K562 (cell line): ENCODE measurements around the gene AGO1. TPM values are rescaled to one million over a fixed set of nuclear protein-coding genes. Genes with fewer than 3 reads are reported as not detected.
A peak's percentile ranks its signal among the peaks of the same experiment; 100 is the strongest.

Experiments used
- ATAC-seq: fragments of 200-7000 bp; cut with Tn5 transposase; 3 replicates; pipeline ENCODE4 v1.9.1; 2020; ENCODE audit warnings: moderate library complexity
- Bru-seq: library from RNA; stranded (reverse); fragments of 400-500 nt; gene quantifications from one replicate; lab custom pipeline; 2021; lab: Mats Ljungman, UMichigan
- BruChase-seq, 2 experiments: library from RNA; stranded (reverse); fragments of 400-500 nt; gene quantifications; one replicate each; lab custom pipeline; 2021; lab: Mats Ljungman, UMichigan
- BruUV-seq: library from RNA; stranded (reverse); fragments of 400-500 nt; replicated peaks from 2 replicates; lab custom pipeline; 2021; lab: Mats Ljungman, UMichigan
- CTCF ChIA-PET: fragments of 300-600 bp; formaldehyde crosslinking; extraction: SDS; loops from one replicate; lab custom pipeline; 2021; ENCODE audit warnings: low intra/inter-chr PET ratio; lab: Yijun Ruan, JAX
- POLR2A ChIA-PET: fragments of 300-600, 350-650 bp; sonication (Branson Sonifier 250); formaldehyde crosslinking; extraction: SDS; loops from one replicate; lab custom pipeline; 2021; ENCODE audit warnings: antibody characterized with exemption, inconsistent platforms; lab: Yijun Ruan, JAX
- DNase-seq, 4 experiments: peaks; one replicate each; pipeline versions ENCODE4 v3.0.0 to v3.0.0-alpha.2; 2011 to 2018; ENCODE audit warnings: low spot score in 3 of 4, mixed read lengths in 3 of 4; ENCODE audit errors: extremely low read depth in 1 of 4
- FAIRE-seq: peaks from 2 replicates; lab custom pipeline; 2011; peaks lifted over from hg19 to GRCh38; lab: Jason Lieb, UNC
- H2AFZ ChIP-seq: 2 replicates; pipeline ENCODE4 v1.6.0; 2011; ENCODE audit warnings: low read depth, low read length, control low read depth, inconsistent platforms
- H3K27ac ChIP-seq: fragments of 200-600 bp; 3 replicates; pipeline ENCODE4 v1.8.0; 2011; ENCODE audit warnings: low read depth, mild to moderate bottlenecking, control low read depth, inconsistent platforms, low read length, moderate library complexity, mixed read lengths; ENCODE audit errors: extremely low read depth
- H3K27me3 ChIP-seq, 2 experiments: fragments of 300-600 bp in 1 of 2; 2 replicates in 1 of 2; 3 replicates in 1 of 2; pipeline versions ENCODE4 v1.6.0 to v1.8.0; 2011; ENCODE audit warnings: inconsistent platforms in 2 of 2, low read length in 2 of 2, mild to moderate bottlenecking in 1 of 2, mixed read lengths in 1 of 2, moderate library complexity in 1 of 2; ENCODE audit not compliant: control insufficient read depth in 2 of 2, insufficient read depth in 2 of 2
- H3K36me3 ChIP-seq: fragments of 300-600 bp; 3 replicates; pipeline ENCODE4 v1.8.0; 2011; ENCODE audit warnings: mild to moderate bottlenecking, low read length, inconsistent platforms; ENCODE audit not compliant: control insufficient read depth, insufficient read depth
- H3K4me1 ChIP-seq, 2 experiments: fragments of 200-600 bp in 1 of 2; replicated peaks in 1 of 2; 2 replicates in 1 of 2; 3 replicates in 1 of 2; pipeline versions ENCODE4 v1.5.1 to v1.8.0; 2011; ENCODE audit warnings: inconsistent platforms in 2 of 2, low read length in 2 of 2, mild to moderate bottlenecking in 1 of 2, mixed read lengths in 1 of 2, moderate library complexity in 1 of 2; ENCODE audit not compliant: control insufficient read depth in 2 of 2, insufficient read depth in 2 of 2
- H3K4me2 ChIP-seq: 2 replicates; pipeline ENCODE4 v1.6.1; 2011; ENCODE audit warnings: low read length, control low read depth, inconsistent platforms, mixed read lengths; ENCODE audit not compliant: insufficient read depth
- H3K4me3 ChIP-seq: fragments of 200-600 bp; sonication (generic), shearing (Covaris generic); 2 replicates; pipeline ENCODE4 v1.5.1; 2016; ENCODE audit warnings: control low read depth, inconsistent platforms
- H3K79me2 ChIP-seq: fragments of 200-600 bp; 3 replicates; pipeline ENCODE4 v1.8.0; 2011; ENCODE audit warnings: low read length, inconsistent platforms; ENCODE audit not compliant: control insufficient read depth, insufficient read depth
- H3K9ac ChIP-seq, 2 experiments: 2 replicates each; pipeline versions ENCODE4 v1.6.0 to v1.6.1; 2011; ENCODE audit warnings: low read depth in 2 of 2, low read length in 2 of 2, control low read depth in 1 of 2, inconsistent platforms in 1 of 2, mild to moderate bottlenecking in 1 of 2, mixed read lengths in 1 of 2; ENCODE audit not compliant: insufficient read depth in 1 of 2
- H3K9me1 ChIP-seq: one replicate; pipeline ENCODE4 v1.6.0; 2011; ENCODE audit warnings: inconsistent platforms, mild to moderate bottlenecking, low read length, moderate library complexity; ENCODE audit not compliant: control insufficient read depth, insufficient read depth
- H3K9me3 ChIP-seq: replicated peaks from 2 replicates; pipeline ENCODE4 v1.5.1; 2011; ENCODE audit warnings: low read depth, low read length, inconsistent platforms; ENCODE audit not compliant: control insufficient read depth, insufficient read depth
- H4K20me1 ChIP-seq: replicated peaks from 2 replicates; pipeline ENCODE4 v1.6.1; 2011; ENCODE audit warnings: low read length, inconsistent platforms, mixed read lengths; ENCODE audit not compliant: control insufficient read depth, insufficient read depth
- DLX4 ChIP-seq: fragments of 250-450 bp; sonication (Bioruptor Pico); IDR thresholded peaks from 2 replicates; pipeline ENCODE4 v1.6.1; 2021; ENCODE audit warnings: mild to moderate bottlenecking
- HNRNPLL ChIP-seq: fragments of 200-400 bp; formaldehyde crosslinking; IDR thresholded peaks from 2 replicates; pipeline ENCODE4 v1.6.1; 2017; ENCODE audit warnings: low read length, low read depth, mild to moderate bottlenecking; ENCODE audit not compliant: poor library complexity, severe bottlenecking
- MAFK ChIP-seq: IDR thresholded peaks from 2 replicates; pipeline ENCODE4 v1.6.1; 2011; ENCODE audit warnings: low read length, improper control_type of control experiment
- PPARD ChIP-seq: fragments of 250-450 bp; sonication (Bioruptor Pico); IDR thresholded peaks from 2 replicates; pipeline ENCODE4 v1.8.0; 2022; ENCODE audit warnings: inconsistent platforms, mild to moderate bottlenecking, moderate library complexity
- RFX1 ChIP-seq: fragments of 450-650 bp; IDR thresholded peaks from 2 replicates; pipeline ENCODE4 v1.6.1; 2016; ENCODE audit warnings: mild to moderate bottlenecking, moderate library complexity
- XRCC3 ChIP-seq: fragments of 450-650 bp; IDR thresholded peaks from 2 replicates; pipeline ENCODE4 v1.6.1; 2017; ENCODE audit warnings: mild to moderate bottlenecking, moderate library complexity
- ZNF507 ChIP-seq: conservative IDR thresholded peaks from 2 replicates; pipeline ENCODE4 v1.6.1; 2017; ENCODE audit warnings: missing genetic modification characterization, missing compliant biosample characterization
- WGBS: fragments of 100-300 bp; shearing (Covaris generic); methylation state at CpG from one replicate; pipeline ENCODE4 v1.1.6; 2016; ENCODE audit warnings: low coverage, mixed read lengths; ENCODE audit not compliant: insufficient coverage; ENCODE audit errors: missing lambda C conversion rate; 5-methylcytosine and 5-hydroxymethylcytosine counted together
- in situ Hi-C: fragments of 300-500 bp; cut with MboI; formaldehyde crosslinking; loops from 4 replicates; pipeline ENCODE4 v1.15.0; 2018; ENCODE audit warnings: inconsistent platforms, mixed read lengths
- intact Hi-C: fragments of 100-400 bp; cut with micrococcal nuclease; formaldehyde crosslinking; loops from 2 replicates; pipeline ENCODE4 v1.14.2; 2022
- long read RNA-seq, 3 experiments: library from polyadenylated mRNA in 2 of 3; library from RNA in 1 of 3; unstranded in 2 of 3; stranded (forward) in 1 of 3; transcript quantifications; one replicate each; pipeline ENCODE4 v2.0.0, GENCODE V29; 2019 to 2022
- polyA minus RNA-seq, 3 experiments: library from RNA; depleted of rRNA, polyadenylated mRNA; stranded (reverse); fragments of >200 nt; gene quantifications; 2 replicates each; pipeline ENCODE4 v1.2.3, GENCODE V29; 2011
- polyA plus RNA-seq, 8 experiments: library from polyadenylated mRNA; depleted of rRNA in 4 of 8; stranded (reverse) in 5 of 8; unstranded in 3 of 8; fragments of >200 nt; fragmentation: Nextera tagmentation in 2 of 8; fragmentation: Illumina TruSeq in 1 of 8; extraction: Ambion mirVana in 2 of 8; extraction: Trizol in 1 of 8; gene quantifications; 2 replicates each; pipeline versions ENCODE4 v1.2.1 to v1.2.3, GENCODE V29; 2011 to 2014; ENCODE audit warnings: inconsistent platforms in 1 of 8, missing spikeins in 1 of 8
- total RNA-seq, 7 experiments: library from RNA; depleted of rRNA in 6 of 7; stranded (reverse); fragments of >200 nt in 6 of 7; fragmentation: Illumina TruSeq in 2 of 7; extraction: Trizol in 2 of 7; gene quantifications; 2 replicates each; pipeline versions ENCODE4 v1.2.1 to v1.2.3, GENCODE V29; 2011 to 2021; ENCODE audit warnings: low replicate concordance in 1 of 7

The AGO1 gene
- total RNA-seq (2011; cell fraction: chromatin; rRNA removed; ENCODE audit: low replicate concordance): 74.1 and 88.4 TPM in 2 replicates
- 28.0 and 34.0 TPM in 2 replicates for total RNA-seq (2011; cell fraction: nucleolus; rRNA removed)
- total RNA-seq (2011; cell fraction: nucleoplasm; rRNA removed): 60.8 and 97.1 TPM in 2 replicates
- 26.0 and 30.2 TPM in 2 replicates for total RNA-seq (2014; rRNA removed)
- total RNA-seq (2014; rRNA removed; fragmentation: Illumina TruSeq; extraction: Trizol): 27.4 and 29.5 TPM in 2 replicates
- 26.1 and 26.5 TPM in 2 replicates for total RNA-seq (2015; rRNA removed; fragmentation: Illumina TruSeq; extraction: Trizol)
- 59.4 and 64.2 TPM in 2 replicates for total RNA-seq (2021)
- polyA plus RNA-seq (2011; rRNA removed): 21.2 and 25.7 TPM in 2 replicates
- 23.0 and 25.9 TPM in 2 replicates for polyA plus RNA-seq (2011; cell fraction: cytosol; rRNA removed)
- polyA plus RNA-seq (2011; cell fraction: nucleus; rRNA removed): 51.2 and 62.9 TPM in 2 replicates
- 12.8 and 19.1 TPM in 2 replicates for polyA plus RNA-seq (2012)
- polyA plus RNA-seq (2014; fragmentation: Illumina TruSeq; extraction: Trizol): 25.7 and 27.1 TPM in 2 replicates
- polyA plus RNA-seq (2014; fragmentation: Nextera tagmentation; extraction: Ambion mirVana): 10 to 100 TPM in 1 of 2 experiments, 1 to 10 TPM in 1; 7.3 to 13.3 TPM
- 20.8 and 21.2 TPM in 2 replicates for polyA plus RNA-seq (2014; rRNA removed)
- polyA minus RNA-seq (2011; rRNA and poly(A)+ RNA removed): 54.8 and 61.7 TPM in 2 replicates
- 44.2 and 50.2 TPM in 2 replicates for polyA minus RNA-seq (2011; cell fraction: cytosol; rRNA and poly(A)+ RNA removed)
- 21.4 and 34.9 TPM in 2 replicates for polyA minus RNA-seq (2011; cell fraction: nucleus; rRNA and poly(A)+ RNA removed)
- percentile 90 among the genes with signal in this experiment for Bru-seq, nascent RNA
- BruChase-seq, experiment 1, labeled RNA remaining after a 2-hour chase: percentile 92 among the genes with signal in this experiment
- BruChase-seq, experiment 2, labeled RNA remaining after a 6-hour chase: percentile 93 among the genes with signal in this experiment
- long read RNA-seq, experiment 1, partial matches to known transcripts: 2 of 98 reads
- long read RNA-seq, experiment 1, other reads (novel, unspliced or antisense): 96 of 98 reads
- long read RNA-seq, experiment 2, partial matches to known transcripts: 0 of 32 reads
- long read RNA-seq, experiment 2, other reads (novel, unspliced or antisense): 32 of 32 reads
- long read RNA-seq, experiment 3, full-length matches to known transcripts: 1 of 20 reads
- long read RNA-seq, experiment 3, partial matches to known transcripts: 2 of 20 reads
- long read RNA-seq, experiment 3, other reads (novel, unspliced or antisense): 17 of 20 reads

DNA sequence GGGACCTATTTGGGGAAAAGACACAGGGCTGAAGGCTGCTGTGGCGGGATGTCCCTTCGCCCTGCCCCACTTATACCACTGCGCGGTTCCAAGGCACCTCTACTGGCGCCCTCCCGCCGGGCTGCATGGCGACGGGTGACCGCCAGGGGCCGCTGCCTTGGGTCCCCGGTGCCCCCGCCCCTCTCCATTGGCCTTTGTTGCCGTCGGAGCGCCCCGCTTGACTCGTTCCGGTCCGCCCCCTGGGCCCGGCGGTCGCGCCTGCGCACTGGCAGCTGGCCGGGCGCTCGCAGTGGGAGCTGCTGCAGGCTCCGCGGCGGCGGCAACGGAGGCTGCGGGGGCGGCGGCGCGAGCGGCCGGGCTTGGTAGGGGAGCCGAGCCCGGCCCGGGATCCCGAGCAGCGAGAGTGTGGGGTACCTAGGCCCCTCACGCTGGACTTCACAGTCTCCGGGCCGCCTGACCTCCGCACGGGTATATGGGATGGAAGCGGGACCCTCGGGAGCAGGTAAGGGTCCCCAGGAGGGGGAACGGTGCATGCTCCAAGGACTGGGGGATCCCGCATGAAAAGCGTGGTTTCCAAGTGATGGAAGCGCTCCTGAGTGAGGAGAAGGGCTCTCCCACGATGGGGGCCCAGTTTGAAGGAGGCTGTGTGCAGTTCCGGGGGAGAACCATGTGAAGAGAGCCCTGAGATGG, at the start of gene AGO1:
AGO1 (plus strand) TSS at position 265 of the 690 bp plus-strand sequence; CDS start at position 478, 213 bp downstream.
- in situ Hi-C loops: no loop called here
- Histone ChIP-seq H3K4me2 (peak within 1 kb of the TSS; percentile 91), H3K4me3 (peak within 1 kb of the TSS; percentile 64), H3K4me1 (peaks cover 47 to 72% of the 10 kb centered on the region in 2 experiments), H3K36me3 (peaks cover under 1% of the 10 kb centered on the region; the same call in 1 of the 3 replicates), H3K27ac (peak within 1 kb of the TSS; percentile 73), H4K20me1 (peaks cover 32% of the 10 kb centered on the region), H3K9me3 (no peaks in the 10 kb centered on the region), H3K9me1 (peaks cover 12% of the 10 kb centered on the region), H3K79me2 (peaks cover 89% of the 10 kb centered on the region), H3K9ac (peak within 1 kb of the TSS; percentile 74 to 93), H2AFZ (peak within 1 kb of the TSS; percentile 79), H3K27me3 (no peaks in the 10 kb centered on the region)
- peak; percentile 71 for FAIRE-seq
- BruUV-seq: no TSS peak
- intact Hi-C loops: loop anchor here (1.0 to 10.0 kb wide), 3 partner anchors 14 to 442 kb away; partner anchors contain the start of genes AGO3 and EVA1B
- peak; percentile 79 for ATAC-seq
- POLR2A ChIA-PET: interaction anchor here (0.6 to 2.7 kb wide), 9 partner anchors 9 to 78 kb away, joined by 3 to 17 read pairs (median 3); partner anchors contain the start of gene AGO3
- CTCF ChIA-PET: interaction anchor here (0.5 to 0.7 kb wide), 2 partner anchors 83 to 132 kb away, joined by 4 to 5 read pairs; no protein-coding TSS in a partner anchor
- WGBS: under 1% methylated on average over 58 of the region's 58 CpGs
- peak; percentile 97 to 99 (median 99) for DNase-seq
- TF ChIP-seq ZNF507 (tag) (no peak), RFX1 (no peak), XRCC3 (no peak), DLX4 (CRISPR knock-in tag) (no peak), MAFK (no peak), PPARD (no peak), HNRNPLL (peak; percentile 55)
